SK-N-MC (cell line): ENCODE results near the gene TP53RK.

Experiments
- DNase-seq: peaks from one replicate; pipeline ENCODE4 v3.0.0-alpha.2; 2011; ENCODE audit warnings: low read depth, low spot score
- H3K27ac ChIP-seq: fragments of 200-600 bp; sonication (generic); 2 replicates; pipeline ENCODE4 v1.5.1; 2016; ENCODE audit warnings: mixed run types
- H3K36me3 ChIP-seq: fragments of 200-600 bp; sonication (generic); 2 replicates; pipeline ENCODE4 v1.6.1; 2017; ENCODE audit warnings: antibody characterized with exemption, low read length, mixed read lengths; ENCODE audit not compliant: insufficient read depth
- H3K4me3 ChIP-seq: fragments of 200-600 bp; sonication (generic); 2 replicates; pipeline ENCODE4 v1.5.1; 2016
- H3K9ac ChIP-seq: fragments of 200-600 bp; sonication (generic); 2 replicates; pipeline ENCODE4 v1.8.0; 2017; ENCODE audit warnings: mixed run types, mixed read lengths; ENCODE audit not compliant: insufficient read length
- H3K9me3 ChIP-seq: fragments of 200-600 bp; sonication (generic); 2 replicates; pipeline ENCODE4 v1.6.1; 2017; ENCODE audit warnings: low read depth, mild to moderate bottlenecking, antibody characterized with exemption, low read length, moderate library complexity, mixed read lengths
- EZH2 ChIP-seq: fragments of 200-600 bp; sonication (generic); IDR thresholded peaks from one replicate; pipeline ENCODE4 v1.6.1; 2017; ENCODE audit warnings: antibody characterized with exemption
- FOXP2 ChIP-seq: optimal IDR thresholded peaks from 2 replicates; pipeline ENCODE3; 2011; ENCODE audit warnings: mild to moderate bottlenecking, moderate library complexity; ENCODE audit not compliant: insufficient read depth; ENCODE audit errors: extremely low read length, control extremely low read depth
- POLR2AphosphoS5 ChIP-seq: IDR thresholded peaks from 2 replicates; pipeline ENCODE4 v1.6.1; 2012; ENCODE audit warnings: mild to moderate bottlenecking, low read depth, low read length, borderline replicate concordance

The TP53RK gene

DNA sequence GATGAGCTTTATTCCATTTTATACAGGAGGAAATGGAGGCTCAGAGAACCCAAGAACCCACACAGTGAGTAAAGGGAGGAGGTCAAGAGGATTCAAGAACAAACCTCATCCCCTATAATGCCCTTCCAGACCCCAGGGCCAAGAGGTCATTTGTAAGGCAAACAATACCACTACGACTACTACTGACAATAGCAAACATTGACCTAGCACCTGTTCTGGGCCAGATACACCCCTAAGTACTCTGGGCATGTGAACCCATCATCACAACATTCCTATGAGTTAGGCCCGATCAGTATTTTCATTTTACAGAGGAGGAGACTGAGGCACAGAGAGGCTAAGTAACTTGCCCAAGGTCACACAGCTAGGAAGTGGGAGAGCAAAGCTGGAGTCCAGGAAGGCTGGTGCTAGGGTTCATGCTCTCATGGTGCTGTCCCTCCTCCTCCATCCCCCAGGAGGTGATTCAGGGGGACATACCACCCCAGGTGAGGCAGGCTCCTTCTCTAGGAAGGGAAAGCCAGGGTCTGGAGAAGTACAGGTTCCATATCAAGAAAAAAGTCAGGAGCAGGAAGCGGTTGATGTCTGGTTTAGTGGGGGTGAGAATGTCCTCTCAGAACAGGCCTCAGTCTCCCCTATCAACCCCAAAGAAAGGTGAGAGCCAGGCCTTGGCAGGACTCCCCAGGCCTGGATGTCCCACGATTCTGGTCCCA, 51.7 kb downstream of the TP53RK start:
- Histone ChIP-seq H3K4me3 (no peak overlapping the region), H3K9ac (no peak overlapping the region), H3K27ac (no peak overlapping the region), H3K36me3 (no peaks in the 10 kb centered on the region), H3K9me3 (no peaks in the 10 kb centered on the region)
- TF ChIP-seq EZH2: no peak
- TF ChIP-seq POLR2AphosphoS5: no peak
- no peak for TF ChIP-seq FOXP2
- DNase-seq: no peak

DNA sequence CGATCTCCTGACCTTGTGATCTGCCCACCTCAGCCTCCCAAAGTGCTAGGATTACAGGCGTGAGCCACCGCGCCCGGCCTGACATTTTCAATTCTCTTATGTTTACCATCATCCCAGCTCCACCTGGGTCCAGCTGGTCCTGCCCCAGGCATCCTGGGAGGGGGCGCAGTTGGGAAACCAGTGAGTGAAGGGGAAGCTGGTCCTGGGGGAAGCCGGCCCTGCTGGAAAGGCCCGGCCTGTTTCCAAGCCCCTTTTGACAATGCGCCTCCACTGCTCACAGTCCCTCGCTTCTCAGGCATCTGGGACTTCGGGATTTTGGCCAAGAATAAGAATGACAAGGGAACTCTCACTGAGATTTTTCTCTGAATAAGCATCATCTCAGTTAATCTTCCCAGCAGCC, 52.2 kb downstream of the TP53RK start:
- Histone ChIP-seq H3K27ac (no peak overlapping the region), H3K36me3 (no peaks in the 10 kb centered on the region), H3K9ac (no peak overlapping the region), H3K9me3 (no peaks in the 10 kb centered on the region), H3K4me3 (no peak overlapping the region)
- no peak for DNase-seq
- TF ChIP-seq EZH2 (no peak), POLR2AphosphoS5 (no peak), FOXP2 (no peak)

DNA sequence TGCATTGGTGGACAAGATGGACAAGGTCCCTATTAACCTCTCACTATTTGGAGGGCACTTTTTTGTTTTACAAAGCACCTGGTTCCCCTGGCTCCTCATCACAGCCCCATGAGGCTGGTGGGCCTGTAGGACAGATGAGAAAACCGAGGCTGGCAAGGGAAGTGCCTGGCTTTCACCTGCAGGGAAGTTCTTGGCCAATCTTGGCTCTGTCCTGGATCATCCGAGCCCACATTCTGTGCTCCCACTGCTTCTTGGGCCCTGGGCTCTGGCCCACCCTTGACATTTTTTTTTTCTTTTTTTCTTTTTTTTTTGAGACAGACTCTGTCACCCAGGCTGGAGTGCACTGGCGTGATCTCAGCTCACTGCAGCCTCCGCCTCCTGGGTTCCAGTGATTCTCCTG, 52.7 kb downstream of the TP53RK start:
- no peak overlapping the region for H3K9ac ChIP-seq
- no peaks in the 10 kb centered on the region for H3K9me3 ChIP-seq
- H3K36me3 ChIP-seq: no peaks in the 10 kb centered on the region
- no peak overlapping the region for H3K4me3 ChIP-seq
- TF ChIP-seq POLR2AphosphoS5: no peak
- no peak for TF ChIP-seq EZH2
- TF ChIP-seq FOXP2: no peak
- DNase-seq: no peak
- no peak overlapping the region for H3K27ac ChIP-seq

DNA sequence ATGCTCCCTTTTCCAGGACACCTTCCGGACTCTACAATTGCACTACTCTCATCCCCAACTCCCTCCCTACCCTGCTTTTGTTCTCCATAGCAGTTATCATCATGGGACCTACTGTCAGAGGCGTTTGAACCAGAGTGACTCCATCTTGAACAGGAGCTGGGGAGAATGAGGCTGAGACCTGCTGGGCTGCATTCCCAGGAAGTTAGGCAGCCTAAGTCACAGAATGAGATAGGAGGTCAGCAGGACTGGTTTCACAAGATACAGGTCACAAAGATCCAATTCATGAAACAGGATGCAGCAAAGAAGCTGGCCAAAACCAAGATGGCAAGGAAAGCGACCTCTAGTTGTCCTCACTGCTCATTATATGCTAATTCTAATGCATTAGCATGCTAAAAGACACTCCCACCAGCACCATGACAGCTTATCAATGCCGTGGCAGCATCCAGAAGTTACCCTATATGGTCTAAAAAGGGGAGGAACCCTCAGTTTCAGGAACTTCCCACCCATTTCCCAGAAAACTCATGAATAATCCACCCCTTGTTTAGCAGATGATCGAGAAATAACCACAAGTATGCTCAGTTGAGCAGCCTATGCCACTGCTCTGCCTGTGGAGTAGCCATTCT, 53.6 kb downstream of the TP53RK start:
- no peak overlapping the region for H3K9ac ChIP-seq
- no peaks in the 10 kb centered on the region for H3K36me3 ChIP-seq
- TF ChIP-seq FOXP2 (no peak), POLR2AphosphoS5 (no peak), EZH2 (no peak)
- DNase-seq: no peak
- H3K4me3 ChIP-seq: no peak overlapping the region
- no peaks in the 10 kb centered on the region for H3K9me3 ChIP-seq
- no peak overlapping the region for H3K27ac ChIP-seq

DNA sequence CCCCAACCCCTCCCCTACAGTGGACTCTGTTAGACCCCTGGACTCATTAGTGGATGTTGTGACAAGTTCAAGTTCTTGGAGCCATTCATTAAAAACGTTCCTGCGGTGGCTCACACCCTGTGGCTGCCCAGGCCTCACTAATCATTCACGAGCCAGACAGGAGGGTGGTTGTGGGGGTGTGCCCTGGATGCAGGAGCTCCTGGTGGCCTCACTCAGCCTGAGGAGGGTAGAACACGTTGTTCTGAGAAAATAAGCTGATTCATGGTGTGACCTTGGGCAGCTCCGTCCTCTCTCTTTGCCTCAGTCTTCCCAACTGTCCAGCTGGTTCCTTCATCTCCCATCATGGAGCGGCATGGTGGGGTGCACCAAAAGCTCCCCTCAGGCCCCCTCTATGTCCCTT, 54.7 kb downstream of the TP53RK start:
- Histone ChIP-seq H3K36me3 (no peaks in the 10 kb centered on the region), H3K4me3 (no peak overlapping the region), H3K9me3 (no peaks in the 10 kb centered on the region), H3K27ac (no peak overlapping the region), H3K9ac (no peak overlapping the region)
- TF ChIP-seq POLR2AphosphoS5 (no peak), FOXP2 (no peak), EZH2 (no peak)
- DNase-seq: no peak
